ENCODE measurements around the gene GNL1. TPM values are rescaled to one million over a fixed set of nuclear protein-coding genes. Genes with fewer than 3 reads are reported as not detected.

The GNL1 gene
- total RNA-seq, 2 donors from 2014 or later = 42.2 to 49.3 TPM

DNA sequence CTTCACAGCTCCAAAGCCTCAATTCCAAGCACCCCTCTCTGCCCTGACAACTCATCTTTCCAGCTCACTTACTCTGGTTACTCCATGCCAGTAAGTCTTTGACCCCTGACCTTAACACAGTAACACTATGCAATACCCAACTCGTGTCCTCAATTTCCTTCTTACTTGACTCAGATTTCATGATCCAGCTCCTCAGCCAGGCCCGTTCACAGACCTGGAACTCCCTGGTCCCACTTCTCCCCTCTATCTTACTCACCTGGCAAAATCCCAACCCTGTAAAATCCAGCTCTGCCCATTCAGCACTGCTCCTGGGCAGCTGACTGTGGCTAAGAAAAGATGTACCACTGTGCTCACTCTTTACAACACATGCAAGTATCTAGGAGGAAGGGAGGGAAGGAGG, 7.9 kb downstream of the GNL1 start:
- H3K36me3 ChIP-seq = no peaks in the 10 kb centered on the region
- intact Hi-C loops (cut with DNase I) = loop anchor here (5.0 to 10.0 kb wide), 2 partner anchors 54 to 536 kb away; no protein-coding TSS in a partner anchor
- DNase-seq = no peak

DNA sequence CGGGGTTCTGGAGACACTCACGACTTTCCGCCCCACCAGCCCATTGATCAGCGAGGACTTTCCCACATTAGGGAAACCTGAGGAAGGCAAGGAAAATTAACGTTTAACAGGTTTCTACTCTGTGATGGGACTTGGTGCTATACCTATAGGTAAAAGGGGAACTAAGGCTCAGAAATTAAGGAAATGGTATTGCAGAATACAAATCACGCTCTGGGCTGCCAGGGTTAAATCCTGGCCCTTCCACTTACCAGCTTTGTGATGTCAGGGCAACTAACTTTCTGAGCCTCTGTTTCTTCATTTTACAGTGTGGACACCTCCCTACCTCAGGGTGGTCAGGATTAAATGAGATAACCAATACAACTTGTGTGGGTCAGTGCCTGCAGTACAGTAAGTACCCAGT, 8.8 kb downstream of the GNL1 start:
- TF ChIP-seq, protein P1, sequence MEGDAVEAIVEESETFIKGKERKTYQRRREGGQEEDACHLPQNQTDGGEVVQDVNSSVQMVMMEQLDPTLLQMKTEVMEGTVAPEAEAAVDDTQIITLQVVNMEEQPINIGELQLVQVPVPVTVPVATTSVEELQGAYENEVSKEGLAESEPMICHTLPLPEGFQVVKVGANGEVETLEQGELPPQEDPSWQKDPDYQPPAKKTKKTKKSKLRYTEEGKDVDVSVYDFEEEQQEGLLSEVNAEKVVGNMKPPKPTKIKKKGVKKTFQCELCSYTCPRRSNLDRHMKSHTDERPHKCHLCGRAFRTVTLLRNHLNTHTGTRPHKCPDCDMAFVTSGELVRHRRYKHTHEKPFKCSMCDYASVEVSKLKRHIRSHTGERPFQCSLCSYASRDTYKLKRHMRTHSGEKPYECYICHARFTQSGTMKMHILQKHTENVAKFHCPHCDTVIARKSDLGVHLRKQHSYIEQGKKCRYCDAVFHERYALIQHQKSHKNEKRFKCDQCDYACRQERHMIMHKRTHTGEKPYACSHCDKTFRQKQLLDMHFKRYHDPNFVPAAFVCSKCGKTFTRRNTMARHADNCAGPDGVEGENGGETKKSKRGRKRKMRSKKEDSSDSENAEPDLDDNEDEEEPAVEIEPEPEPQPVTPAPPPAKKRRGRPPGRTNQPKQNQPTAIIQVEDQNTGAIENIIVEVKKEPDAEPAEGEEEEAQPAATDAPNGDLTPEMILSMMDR (IDR thresholded peaks at IDR 0.05) = no peak
- DNase-seq = no peak
- H3K4me3 ChIP-seq = no peak overlapping the region
- H3K9me3 ChIP-seq = no peaks in the 10 kb centered on the region
- H3K36me3 ChIP-seq = no peaks in the 10 kb centered on the region
- no peak overlapping the region for H3K27ac ChIP-seq
- no peaks in the 10 kb centered on the region for H3K4me1 ChIP-seq
- H3K9ac ChIP-seq (ENCODE audit: low read depth in 2 of 2, low read length in 2 of 2) = no peak overlapping the region
- no peaks in the 10 kb centered on the region for H3K27me3 ChIP-seq
- intact Hi-C loops (cut with DNase I) = loop anchor here (5.0 to 10.0 kb wide), 2 partner anchors 55 to 537 kb away; no protein-coding TSS in a partner anchor

More for the DNA sequence above, 7.9 kb downstream of the GNL1 start:
- TF ChIP-seq, protein P1 (IDR thresholded peaks at IDR 0.05) = no peak
- Histone ChIP-seq H3K4me3 (no peak overlapping the region), H3K9ac (ENCODE audit: low read depth in 2 of 2, low read length in 2 of 2) (no peak overlapping the region), H3K27me3 (no peaks in the 10 kb centered on the region), H3K4me1 (no peaks in the 10 kb centered on the region), H3K9me3 (no peaks in the 10 kb centered on the region), H3K27ac (no peak overlapping the region)

DNA sequence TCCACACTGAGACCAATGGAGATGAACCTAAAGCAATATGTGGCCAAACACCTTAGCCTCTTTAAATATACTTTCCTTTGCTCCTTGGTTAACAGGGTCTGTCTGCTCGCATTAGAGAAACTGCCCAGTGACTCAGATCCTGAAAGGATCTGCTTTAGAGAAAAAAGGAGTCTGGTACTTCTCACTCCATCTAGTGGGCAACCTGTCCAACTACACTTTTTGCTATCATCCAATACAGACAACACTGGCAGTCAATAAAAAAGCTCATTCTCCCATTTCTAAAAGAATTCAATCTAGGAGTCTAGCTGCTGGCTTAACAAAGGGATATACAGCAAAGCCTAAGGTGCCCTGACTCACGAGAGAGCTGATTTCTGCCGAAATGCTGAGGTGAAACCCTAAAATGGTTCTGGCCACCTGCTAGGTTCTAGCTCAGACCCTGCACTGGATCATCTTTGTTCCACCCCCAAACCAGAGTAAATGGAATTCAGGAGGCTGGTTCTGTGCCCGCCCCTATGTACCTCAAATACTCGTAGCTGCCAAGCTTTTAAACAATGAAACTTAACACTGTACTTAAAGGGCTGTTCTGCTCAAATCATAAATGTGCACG, 11.5 kb downstream of the GNL1 start:
- Histone ChIP-seq H3K4me3 (no peak overlapping the region), H3K27me3 (no peaks in the 10 kb centered on the region), H3K36me3 (no peaks in the 10 kb centered on the region), H3K27ac (no peak overlapping the region), H3K9me3 (no peaks in the 10 kb centered on the region), H3K9ac (ENCODE audit: low read depth in 2 of 2, low read length in 2 of 2) (no peak overlapping the region), H3K4me1 (no peaks in the 10 kb centered on the region)
- no peak for DNase-seq
- TF ChIP-seq, protein P1 (IDR thresholded peaks at IDR 0.05) = peak; percentile 71
- intact Hi-C loops (cut with DNase I) = loop anchor here (5.0 to 10.0 kb wide), 2 partner anchors 58 to 540 kb away; no protein-coding TSS in a partner anchor

DNA sequence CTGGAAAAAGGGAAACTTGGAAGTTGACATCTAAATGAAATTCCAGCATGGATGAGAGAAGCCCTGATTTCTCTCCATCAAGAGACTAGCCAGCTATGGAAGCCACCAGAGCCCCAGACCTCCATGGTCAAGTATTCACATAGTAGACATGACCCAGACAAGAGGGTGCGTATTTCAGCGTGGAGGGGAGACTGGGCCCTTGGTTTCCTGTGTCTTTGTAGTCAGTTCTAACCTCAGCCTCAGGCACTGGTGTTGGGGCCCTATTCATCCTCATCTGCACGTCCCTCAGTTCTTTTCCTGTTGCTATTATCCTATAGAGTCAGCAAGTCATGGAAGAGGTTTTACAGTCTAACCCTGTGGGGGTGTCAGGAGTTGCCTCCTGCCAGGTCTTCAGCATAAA, 12.5 kb downstream of the GNL1 start:
- H3K27ac ChIP-seq = no peak overlapping the region
- intact Hi-C loops (cut with DNase I) = loop anchor here (10.0 kb wide), 1 partner anchor 541 kb away; no protein-coding TSS in a partner anchor
- TF ChIP-seq, protein P1 (IDR thresholded peaks at IDR 0.05) = no peak
- DNase-seq = no peak
- no peaks in the 10 kb centered on the region for H3K9me3 ChIP-seq
- H3K27me3 ChIP-seq = no peaks in the 10 kb centered on the region
- no peaks in the 10 kb centered on the region for H3K4me1 ChIP-seq
- no peak overlapping the region for H3K9ac ChIP-seq (ENCODE audit: low read depth in 2 of 2, low read length in 2 of 2)
- no peaks in the 10 kb centered on the region for H3K36me3 ChIP-seq
- H3K4me3 ChIP-seq = no peak overlapping the region

DNA sequence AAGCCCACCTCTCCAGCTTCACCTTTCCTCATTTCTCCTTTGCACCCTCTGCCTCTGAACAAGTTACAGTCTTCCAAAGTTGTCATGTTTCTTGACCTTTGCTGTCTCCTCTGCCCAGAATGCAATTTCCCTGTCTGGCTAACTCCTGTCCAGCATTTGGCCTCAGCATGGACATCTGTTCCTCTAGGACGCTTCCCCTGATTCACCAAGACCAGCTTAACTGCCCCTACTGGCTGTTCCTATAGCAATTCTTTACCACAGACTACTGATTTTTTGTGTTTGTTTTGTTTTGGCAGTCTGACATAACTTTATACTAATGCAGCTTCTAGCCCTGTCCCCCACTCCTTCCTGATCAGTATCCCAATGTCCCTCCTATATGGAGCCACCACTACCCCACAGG, 13.4 kb downstream of the GNL1 start:
- H3K27ac ChIP-seq = no peak overlapping the region

More for the DNA sequence above, 13.4 kb downstream of the GNL1 start:
- no peaks in the 10 kb centered on the region for H3K9me3 ChIP-seq
- H3K27me3 ChIP-seq = no peaks in the 10 kb centered on the region
- no peaks in the 10 kb centered on the region for H3K4me1 ChIP-seq
- TF ChIP-seq, protein P1 (IDR thresholded peaks at IDR 0.05) = no peak
- H3K9ac ChIP-seq (ENCODE audit: low read depth in 2 of 2, low read length in 2 of 2) = no peak overlapping the region
- H3K4me3 ChIP-seq = no peak overlapping the region
- DNase-seq = no peak
- H3K36me3 ChIP-seq = no peaks in the 10 kb centered on the region
- intact Hi-C loops (cut with DNase I) = loop anchor here (10.0 kb wide), 1 partner anchor 542 kb away; no protein-coding TSS in a partner anchor
